ENCODE measurements around the gene C3.

- TF ChIP-seq CTCF (IDR thresholded peaks at IDR 0.05 in 8 of 11, conservative IDR thresholded peaks at IDR 0.05 in 3 of 11) (no peak), POLR2AphosphoS5 (IDR thresholded peaks at IDR 0.05) (no peak), POLR2A (IDR thresholded peaks at IDR 0.05) (no peak)
These were observed 33.3 kb downstream of the C3 start for GRCh38 chr19:6687114-6687513.

Data from spleen (tissue), 7 donors.